DLD1 (cell line): ENCODE measurements around the gene MANEAL.

Source experiments
- in situ Hi-C: cut with HindIII; loops from 2 replicates; pipeline ENCODE4 v1.10.0; 2017; ENCODE audit warnings: low sequenced_read_pairs

The MANEAL gene

GRCh38 chr1:37778654-37779053 lies 15.0 kb upstream of the MANEAL start:
- in situ Hi-C loops, result no loop called here

- in situ Hi-C loops, result no loop called here
Observed at GRCh38 chr1:37782491-37782890, 11.2 kb upstream of the MANEAL start.

GRCh38 chr1:37792943-37793686 lies 532 bp upstream of the MANEAL start:
- in situ Hi-C loops, result no loop called here

- in situ Hi-C loops, result no loop called here
Observed at GRCh38 chr1:37794372-37795339, 1.0 kb downstream of the MANEAL start.

GRCh38 chr1:37795340-37796125 lies 1.9 kb downstream of the MANEAL start:
- in situ Hi-C loops, result no loop called here

GRCh38 chr1:37797750-37798345 lies 4.2 kb downstream of the MANEAL start:
- in situ Hi-C loops, result no loop called here

GRCh38 chr1:37802439-37802838 lies 8.8 kb downstream of the MANEAL start:
- in situ Hi-C loops, result no loop called here

GRCh38 chr1:37807220-37807554 lies 13.5 kb downstream of the MANEAL start:
- in situ Hi-C loops, result no loop called here

- in situ Hi-C loops, result no loop called here
Observed at GRCh38 chr1:37807555-37808368, 14.1 kb downstream of the MANEAL start, which contains the start of the genes C1orf122 and YRDC. Gene C1orf122, plus strand, starts transcription at chr1:37807790. Its CDS starts 615 bp downstream, at chr1:37808405. Gene YRDC, minus strand, starts transcription at chr1:37808208. Its CDS starts 28 bp downstream, at chr1:37808180.

- in situ Hi-C loops, result no loop called here
Observed at GRCh38 chr1:37808369-37809319, 15.0 kb downstream of the MANEAL start.

- in situ Hi-C loops, result no loop called here
Observed at GRCh38 chr1:37809942-37810341, 16.3 kb downstream of the MANEAL start.

- in situ Hi-C loops, result no loop called here
Observed at GRCh38 chr1:37811027-37811655, 17.5 kb downstream of the MANEAL start.

- in situ Hi-C loops, result no loop called here
Observed at GRCh38 chr1:37813529-37814145, 20.0 kb downstream of the MANEAL start.

- in situ Hi-C loops, result no loop called here
Observed at GRCh38 chr1:37814252-37814651, 20.6 kb downstream of the MANEAL start.

- in situ Hi-C loops, result no loop called here
Observed at GRCh38 chr1:37817481-37817880, 23.8 kb downstream of the MANEAL start.

GRCh38 chr1:37821481-37821880 lies 27.8 kb downstream of the MANEAL start:
- in situ Hi-C loops, result no loop called here

GRCh38 chr1:37822906-37823815 lies 29.5 kb downstream of the MANEAL start:
- in situ Hi-C loops, result no loop called here
